ENCODE measurements around the gene ARID5B.

DNA sequence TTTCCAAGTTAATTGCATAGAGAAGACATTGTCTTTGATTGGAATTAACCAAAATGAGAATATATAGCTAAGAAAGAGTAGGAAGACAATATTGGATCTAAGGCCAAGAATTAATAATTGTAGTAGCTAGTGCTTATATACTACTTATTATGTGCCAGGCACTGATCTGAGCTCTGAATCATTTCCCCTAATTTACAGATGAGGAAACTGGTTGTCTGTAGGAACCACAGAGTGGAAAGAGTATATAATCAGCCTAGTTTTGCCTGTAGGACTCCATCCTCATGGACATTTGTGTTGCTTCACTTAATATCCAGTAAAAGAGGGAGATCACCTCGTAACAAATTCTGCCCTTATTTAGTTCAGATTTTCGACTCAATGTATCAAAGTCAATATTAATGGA lies 127.9 kb downstream of the ARID5B start:
- TF ChIP-seq, protein P1, sequence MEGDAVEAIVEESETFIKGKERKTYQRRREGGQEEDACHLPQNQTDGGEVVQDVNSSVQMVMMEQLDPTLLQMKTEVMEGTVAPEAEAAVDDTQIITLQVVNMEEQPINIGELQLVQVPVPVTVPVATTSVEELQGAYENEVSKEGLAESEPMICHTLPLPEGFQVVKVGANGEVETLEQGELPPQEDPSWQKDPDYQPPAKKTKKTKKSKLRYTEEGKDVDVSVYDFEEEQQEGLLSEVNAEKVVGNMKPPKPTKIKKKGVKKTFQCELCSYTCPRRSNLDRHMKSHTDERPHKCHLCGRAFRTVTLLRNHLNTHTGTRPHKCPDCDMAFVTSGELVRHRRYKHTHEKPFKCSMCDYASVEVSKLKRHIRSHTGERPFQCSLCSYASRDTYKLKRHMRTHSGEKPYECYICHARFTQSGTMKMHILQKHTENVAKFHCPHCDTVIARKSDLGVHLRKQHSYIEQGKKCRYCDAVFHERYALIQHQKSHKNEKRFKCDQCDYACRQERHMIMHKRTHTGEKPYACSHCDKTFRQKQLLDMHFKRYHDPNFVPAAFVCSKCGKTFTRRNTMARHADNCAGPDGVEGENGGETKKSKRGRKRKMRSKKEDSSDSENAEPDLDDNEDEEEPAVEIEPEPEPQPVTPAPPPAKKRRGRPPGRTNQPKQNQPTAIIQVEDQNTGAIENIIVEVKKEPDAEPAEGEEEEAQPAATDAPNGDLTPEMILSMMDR (IDR thresholded peaks at IDR 0.05) = no peak
- no peak for TF ChIP-seq EZH2 (IDR thresholded peaks at IDR 0.05; ENCODE audit: borderline replicate concordance, insufficient read depth, low read depth, low read length, poor library complexity, severe bottlenecking)

All from B cell (primary cell).